Left renal cortex interstitium (tissue), 4 donors: ENCODE results near the gene ZNF609. TPM values are rescaled to one million over a fixed set of nuclear protein-coding genes. Genes with fewer than 3 reads are reported as not detected.

Experiments used
- DNase-seq, 4 donors: peaks; one replicate each; pipeline ENCODE4 v3.0.0-alpha.2; 2013; ENCODE audit warnings: low read depth in 4 of 4, low spot score in 2 of 4, missing footprints in 1 of 4
- polyA plus RNA-seq, 4 donors: library from polyadenylated mRNA; unstranded; fragments of 120-200 nt; gene quantifications; one replicate each; pipeline ENCODE4 v1.2.1, GENCODE V29; 2013; ENCODE audit not compliant: insufficient read length in 4 of 4

ZNF609 gene
- polyA plus RNA-seq, 4 donors: 32.4 to 40.9 (median 34.0) TPM

DNA sequence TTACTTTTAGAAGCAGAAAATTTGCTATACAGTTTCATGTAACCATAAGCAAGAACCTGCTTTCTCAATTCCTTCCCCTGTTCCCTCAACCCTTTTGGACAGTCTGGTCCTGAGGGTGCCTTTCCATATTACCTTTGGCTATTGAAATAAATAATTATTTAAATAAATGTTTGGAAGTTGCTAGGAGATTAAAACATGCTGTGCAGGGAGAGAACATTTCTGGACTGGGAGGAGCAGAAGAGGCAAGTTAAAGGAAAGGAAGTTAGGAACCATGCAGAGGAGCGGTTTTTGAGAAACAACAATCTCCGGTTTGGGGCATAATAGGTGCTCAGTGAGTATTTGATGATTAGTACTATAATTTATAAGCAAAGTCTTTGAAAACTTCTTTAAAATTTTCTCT lies 41.8 kb downstream of the ZNF609 start:
- DNase-seq: no peak

DNA sequence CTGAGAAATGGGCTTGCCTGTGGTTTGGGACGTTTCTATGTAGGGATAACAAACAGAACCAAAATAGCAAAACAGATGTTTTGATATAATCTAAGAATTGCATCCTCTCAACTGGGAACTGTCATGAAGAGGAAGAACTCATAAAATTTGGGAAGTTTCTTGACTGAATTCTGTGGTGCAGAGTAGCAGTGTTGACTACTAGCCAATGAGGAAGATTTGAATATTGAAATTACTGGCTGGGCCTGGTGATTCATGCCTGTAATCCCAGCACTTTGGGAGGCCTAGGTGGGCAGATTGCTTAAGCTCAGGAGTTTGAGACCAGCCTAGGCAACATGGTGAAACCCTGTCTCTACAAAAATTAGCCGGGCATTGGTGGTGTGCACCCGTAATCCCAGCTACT lies 42.2 kb downstream of the ZNF609 start:
- no peak for DNase-seq

DNA sequence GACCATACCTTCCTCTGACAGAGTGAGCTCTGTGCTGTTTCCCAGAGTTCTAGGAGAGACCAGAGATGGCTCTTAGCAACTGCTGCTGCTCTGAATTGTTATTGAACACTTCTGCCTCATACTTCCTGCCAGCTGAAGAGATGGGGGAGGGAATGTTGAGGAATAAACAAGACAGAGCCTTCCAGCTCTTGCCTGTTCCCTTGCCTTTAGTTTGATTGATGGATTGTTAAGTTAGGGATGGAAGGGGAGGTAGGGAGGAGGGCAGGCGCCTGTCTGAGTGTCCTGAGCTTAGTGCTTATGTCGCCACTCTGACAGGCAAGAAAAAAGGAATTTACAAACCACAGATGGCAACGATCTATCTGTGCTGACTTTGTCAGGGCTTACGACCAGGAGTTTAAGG lies 42.8 kb downstream of the ZNF609 start:
- DNase-seq: peak in 3 of 4 donors; percentile 5 to 34 (median 31)

DNA sequence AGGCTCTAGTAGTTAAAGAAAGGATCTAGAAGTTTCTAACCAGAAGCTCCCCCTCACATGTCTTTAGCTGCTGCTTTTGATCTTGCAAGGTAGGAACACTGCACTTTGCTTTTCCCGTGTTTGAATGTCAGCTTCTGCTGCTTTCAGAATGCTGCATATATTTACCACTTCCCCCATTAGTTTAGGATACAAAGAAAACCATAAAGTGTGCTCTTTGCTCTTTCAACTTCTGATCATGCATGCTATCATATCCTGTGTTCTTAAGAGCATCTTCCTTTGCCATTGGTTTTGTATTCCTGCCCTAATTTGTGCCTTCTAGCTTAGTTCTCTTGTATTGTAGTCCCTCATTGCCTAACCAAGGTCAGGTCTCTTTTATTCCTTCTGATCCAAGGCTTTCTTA lies 43.3 kb downstream of the ZNF609 start:
- peak in 1 of 4 donors; percentile 17 for DNase-seq

DNA sequence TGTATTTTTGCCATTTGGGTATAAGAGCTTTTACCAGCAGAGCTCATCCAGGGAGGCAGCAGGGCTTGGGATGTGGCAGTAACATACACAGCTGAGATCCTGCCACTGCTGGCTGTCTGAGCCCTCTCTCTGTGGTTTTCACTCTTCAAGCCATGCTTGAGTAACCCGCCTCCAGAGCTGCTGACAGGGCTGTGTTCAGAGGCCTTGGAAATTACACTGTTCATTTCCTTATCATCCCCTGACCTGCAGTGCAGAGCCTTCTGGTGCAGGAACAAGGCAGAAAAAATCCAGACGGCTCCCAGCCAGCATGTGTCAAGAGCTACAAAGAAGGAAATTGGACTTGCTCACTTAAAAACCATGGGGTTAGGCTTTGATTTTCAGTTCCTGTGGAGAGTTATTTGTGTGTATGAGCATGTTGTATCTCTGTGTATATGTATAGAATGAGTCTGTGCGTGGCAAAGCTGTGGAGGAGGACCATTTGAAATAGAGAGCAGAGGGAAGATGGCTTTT lies 47.0 kb downstream of the ZNF609 start:
- DNase-seq: peak; percentile 37 to 66 (median 52)

DNA sequence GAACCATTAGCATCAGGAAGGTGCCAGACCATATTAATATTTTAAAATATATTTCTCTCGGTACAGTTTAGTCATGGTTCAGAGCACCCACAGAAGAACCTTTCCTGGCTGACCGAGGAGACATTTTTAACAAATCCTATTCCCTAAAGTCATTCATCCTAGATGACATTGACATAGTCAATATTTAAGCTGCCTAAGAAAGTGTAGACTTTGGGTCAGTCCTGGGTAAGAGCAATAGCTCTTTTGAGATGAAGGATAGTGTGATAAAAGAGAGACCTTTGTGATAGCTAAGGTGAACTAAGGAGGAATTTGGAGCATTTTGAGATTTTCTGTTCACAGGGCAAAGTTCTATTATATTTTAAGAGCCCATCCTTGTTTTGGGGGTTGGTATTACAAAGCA lies 47.5 kb downstream of the ZNF609 start:
- no peak for DNase-seq

DNA sequence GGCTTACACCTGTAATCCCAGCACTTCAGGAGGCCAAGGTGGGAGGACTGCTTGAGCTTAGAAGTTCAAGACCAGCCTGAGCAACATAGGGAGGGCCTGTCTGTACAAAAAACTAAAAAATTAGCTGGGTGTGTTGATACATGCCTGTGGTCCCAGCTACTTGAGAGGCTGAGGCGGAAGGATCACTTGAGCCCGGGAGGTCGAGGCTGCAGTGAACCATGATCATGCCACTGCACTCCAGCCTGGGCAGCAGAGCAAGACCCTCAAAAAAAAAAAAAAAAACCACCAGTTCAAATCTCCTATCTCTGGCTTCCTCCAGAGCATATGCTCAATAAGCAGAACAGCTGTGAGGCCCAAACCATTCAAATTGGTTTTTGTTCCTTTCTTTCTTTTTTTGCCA lies 53.4 kb downstream of the ZNF609 start:
- DNase-seq: no peak

DNA sequence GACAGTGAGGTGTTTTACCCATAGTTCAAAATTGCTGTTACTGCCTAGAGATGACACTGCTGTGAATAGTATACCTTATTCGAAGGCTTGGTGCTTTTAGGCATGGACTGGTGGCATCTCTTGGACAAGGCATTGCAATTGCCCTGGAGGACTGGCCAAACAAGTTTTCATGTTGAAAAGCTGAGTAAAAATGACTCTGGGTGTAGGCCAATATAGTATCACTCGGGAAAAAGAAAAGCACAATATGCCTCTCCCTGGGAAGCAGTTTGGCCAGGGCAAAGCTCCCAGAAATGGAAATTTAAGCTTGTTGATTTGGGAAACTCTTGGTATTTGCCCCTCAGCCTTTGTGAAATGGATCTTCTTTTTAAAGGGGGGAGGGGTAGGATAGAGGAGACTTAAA lies 54.8 kb downstream of the ZNF609 start:
- DNase-seq: no peak

DNA sequence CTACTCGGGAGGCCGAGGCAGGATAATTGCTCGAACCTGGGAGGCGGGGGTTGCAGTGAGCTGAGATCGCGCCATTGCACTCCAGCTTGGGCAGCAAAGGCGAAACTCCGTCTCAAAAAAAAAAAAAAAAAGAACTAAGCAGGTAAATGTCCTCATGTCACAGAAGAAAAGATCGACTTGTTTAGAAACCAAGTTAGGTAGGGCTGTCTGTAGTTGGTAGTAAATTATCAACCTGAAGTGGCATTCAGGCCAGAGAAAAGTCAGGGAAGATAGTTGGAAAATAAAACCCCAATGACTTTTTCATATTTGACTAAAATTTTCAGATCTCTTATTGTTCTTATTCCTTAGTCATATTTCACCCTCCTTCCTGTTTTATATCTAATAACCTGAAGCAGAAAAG lies 55.4 kb downstream of the ZNF609 start:
- no peak for DNase-seq

DNA sequence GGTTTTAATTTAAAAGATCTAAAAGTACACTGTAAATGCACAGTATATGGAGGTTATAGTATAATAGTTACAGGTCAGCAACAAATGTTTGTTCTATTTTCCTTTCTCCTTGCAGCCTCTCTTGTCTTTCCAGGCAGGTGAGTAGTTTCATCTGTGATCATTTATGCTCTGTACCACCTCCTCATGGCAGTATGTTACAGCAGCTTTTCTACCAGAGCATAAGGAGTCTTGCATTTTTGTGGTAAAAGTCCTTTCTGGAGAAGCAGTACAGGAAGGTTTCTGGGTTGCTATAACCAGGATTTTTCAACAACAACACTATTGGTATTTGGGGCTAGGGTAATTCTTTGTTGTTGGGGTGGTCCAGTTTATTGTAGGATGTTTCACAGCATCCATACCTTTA lies 59.5 kb downstream of the ZNF609 start:
- no peak for DNase-seq

DNA sequence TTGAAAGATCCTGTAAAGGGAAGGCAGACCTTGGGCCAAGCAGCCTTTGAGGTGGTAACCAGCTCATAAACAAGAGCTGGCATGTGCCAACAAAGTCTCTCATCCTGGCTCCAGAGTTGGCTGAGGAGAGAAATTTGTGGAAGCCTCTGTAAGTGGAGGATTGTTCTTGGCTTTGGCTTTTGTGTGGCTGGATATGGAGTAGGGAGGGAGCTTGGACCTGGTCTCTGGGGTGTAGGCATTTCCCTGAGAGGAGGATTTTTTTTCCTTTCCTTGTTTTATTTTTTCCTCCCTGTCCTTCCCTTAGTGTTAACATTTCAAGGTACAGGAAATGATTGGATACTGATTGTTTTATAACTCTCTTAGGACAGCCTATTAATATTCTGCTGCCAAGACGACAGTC lies 60.8 kb downstream of the ZNF609 start:
- DNase-seq: no peak

DNA sequence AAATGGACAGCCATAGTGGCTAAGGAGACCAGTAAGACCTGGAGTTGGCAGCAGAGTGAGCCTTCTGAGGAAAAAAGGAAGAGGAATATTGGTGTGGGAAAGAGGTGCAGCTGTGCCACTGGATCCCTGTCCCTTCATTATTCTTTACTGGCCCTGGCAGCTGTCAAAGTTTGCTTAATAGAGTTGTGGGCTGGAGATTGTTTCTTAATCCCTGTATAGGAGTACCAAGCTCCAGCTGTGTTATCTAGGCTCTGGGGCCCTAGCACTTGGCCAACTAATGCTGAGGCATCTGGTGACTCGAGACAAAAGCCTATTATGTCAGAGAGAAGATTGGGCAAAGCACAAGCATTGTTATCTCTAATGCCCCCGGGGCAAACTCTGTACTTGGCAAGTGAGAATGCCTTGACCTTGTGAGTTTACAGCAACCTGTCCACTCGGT lies 61.4 kb downstream of the ZNF609 start:
- DNase-seq: no peak

DNA sequence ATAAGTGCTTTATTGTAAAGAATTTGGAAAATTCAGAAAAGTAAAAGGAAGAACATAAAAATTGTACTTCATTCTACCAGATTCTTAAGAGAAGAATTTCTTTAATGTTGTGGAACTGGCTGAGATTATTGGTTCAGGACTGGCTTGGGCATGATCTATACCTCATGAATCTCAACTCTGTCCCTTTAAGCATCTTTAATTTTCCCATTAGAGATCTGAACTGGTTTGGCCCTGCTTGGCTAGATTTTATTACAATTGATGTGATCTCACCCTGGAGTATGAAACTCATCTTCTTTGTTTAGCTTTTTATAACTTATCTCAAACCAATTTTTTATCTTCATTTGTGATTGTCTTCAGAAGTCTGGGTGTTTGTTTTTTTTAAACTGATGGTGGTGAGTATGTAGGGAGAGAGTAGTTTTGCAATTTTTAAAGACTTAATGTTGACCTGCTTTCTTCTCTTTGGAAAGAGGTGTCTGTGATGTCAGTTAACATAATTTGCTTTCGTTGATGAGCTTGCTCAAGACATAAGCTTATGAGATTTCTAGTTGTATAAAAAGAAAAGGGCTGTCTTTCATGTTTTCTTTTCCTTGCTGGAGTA lies 61.9 kb downstream of the ZNF609 start:
- no peak for DNase-seq

DNA sequence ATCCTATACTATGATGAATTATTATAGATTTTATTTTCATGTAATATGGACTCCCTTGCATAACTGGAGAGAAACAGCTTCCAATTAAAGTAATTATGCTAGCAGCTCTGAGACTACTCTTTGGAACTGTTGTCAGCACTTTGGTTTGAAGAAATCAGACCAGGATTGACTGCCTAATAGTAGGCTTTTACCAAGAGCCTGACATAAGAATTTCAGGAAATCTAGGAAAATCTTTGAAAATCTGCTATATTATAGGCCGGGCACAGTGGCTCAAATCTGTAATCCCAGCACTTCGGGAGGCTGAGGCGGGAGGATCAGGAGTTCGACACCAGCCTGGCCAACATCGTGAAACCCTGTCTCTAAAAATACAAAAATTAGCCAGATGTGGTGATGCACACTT lies 62.9 kb downstream of the ZNF609 start:
- DNase-seq: no peak

DNA sequence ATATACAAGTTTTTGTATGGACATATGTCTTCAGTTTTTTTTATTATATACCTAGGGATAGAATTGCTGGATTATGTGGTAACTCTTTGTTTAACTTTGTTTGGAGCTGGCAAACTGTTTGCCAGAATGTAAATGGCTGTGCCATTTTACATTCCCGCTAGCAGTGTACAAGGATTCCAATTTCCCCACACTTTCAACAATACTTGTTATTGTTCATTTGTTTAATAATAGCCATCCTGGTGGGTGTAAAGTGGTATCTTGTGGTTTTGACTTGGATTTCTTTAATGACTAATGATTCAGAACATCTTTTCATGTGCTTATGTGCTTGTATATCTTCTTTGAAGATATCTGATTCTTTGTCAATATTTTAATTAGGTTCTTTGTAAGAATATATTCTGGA lies 64.4 kb downstream of the ZNF609 start:
- DNase-seq: no peak

DNA sequence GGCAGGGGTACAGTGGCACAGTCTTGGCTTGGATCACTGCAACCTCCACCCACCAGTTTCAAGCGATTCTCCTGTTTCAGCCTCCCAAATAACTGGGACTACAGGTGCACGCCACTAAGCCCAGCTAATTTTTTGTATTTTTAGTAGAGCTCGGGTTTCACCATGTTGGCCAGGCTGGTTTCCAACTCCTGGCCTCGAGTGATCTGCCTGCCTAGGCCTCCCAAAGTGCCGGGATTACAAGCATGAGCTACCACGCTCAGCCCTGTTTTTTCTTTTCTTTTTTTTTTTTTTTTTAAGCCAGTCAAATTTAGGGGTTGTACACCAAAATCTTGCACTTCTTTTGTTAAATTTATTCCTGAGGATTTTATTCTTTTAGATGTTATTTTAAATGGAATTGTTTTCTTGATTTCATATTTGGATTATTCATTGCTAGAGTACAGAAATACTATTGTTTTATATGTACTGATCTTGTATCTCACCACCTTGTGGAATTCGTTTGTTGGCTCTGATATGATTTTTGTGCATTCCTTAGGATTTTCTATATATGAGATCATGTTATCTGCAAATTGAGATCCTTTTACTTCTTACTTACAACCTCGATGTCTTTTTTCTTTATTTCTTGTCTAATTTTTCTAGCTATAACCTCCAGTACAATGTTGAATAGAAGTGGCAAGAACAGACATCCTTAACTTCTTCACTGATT lies 65.6 kb downstream of the ZNF609 start:
- DNase-seq: no peak

DNA sequence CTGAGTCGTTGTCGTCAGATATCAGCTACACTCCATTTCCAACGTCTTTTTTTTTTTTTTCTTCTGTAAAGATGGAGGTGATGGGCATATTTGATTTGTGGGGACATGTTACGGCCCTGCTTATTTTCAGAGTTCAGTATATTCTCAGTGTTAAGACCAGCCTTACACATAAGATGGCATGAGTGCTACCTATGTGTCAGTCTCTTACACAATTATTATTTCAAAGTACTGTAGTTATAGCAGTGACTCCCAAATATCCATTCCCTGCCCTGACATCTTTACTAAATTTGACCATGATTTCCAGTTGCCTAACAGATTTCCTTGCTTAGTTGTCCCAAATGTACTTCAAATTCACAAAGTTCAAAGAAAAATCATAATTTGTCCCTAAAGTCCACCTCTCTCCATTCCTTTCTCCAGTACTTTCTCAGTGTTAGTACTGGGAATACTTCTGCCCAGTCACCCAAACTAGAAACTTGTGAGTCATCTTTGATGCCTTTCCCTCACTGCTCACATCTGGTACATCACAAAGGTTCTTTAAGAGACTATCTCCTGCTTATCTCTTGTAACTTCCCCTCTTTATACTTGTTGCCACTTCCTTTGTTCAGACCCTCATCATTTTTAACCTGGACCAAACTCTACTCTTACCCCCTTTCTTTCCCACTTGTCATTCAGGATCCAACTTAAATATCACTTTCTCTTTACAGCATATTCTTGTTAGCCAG lies 67.0 kb downstream of the ZNF609 start:
- no peak for DNase-seq

DNA sequence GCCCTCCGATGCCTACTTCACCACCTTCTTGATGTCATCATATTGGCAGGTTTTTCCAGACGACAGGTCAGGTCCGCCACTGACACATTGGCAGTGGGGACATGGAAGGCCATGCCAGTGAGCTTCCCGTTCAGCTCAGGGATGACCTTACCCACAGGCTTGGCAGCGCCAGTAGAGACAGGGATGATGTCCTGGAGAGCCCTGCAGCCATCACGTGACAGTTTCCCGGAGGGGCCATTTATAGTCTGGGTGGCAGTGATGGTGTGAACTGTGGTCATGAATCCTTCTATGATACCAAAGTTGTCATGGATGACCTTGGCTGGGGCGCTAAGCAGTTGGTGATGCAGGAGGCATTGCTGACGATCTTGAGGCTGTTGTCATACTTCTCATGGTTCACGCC lies 68.5 kb downstream of the ZNF609 start:
- no peak for DNase-seq

DNA sequence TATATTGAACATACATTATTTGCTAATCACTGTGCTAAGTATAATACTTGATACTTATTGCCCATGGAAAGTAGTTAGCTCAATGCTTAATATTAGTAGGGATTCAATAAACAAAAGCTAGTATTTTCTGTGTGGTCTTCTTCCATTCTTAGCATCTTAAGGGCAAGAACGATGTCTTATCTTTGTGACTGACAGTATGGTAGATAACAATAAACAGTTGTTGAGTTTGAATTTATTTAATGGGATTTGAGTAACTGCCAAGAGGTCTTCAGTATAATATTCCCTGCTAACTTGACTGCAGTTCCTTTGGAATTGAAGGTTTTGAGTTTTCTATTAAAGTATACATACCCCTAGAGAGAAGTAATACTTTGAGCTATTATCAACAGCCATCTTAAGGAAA lies 70.1 kb downstream of the ZNF609 start:
- DNase-seq: no peak

DNA sequence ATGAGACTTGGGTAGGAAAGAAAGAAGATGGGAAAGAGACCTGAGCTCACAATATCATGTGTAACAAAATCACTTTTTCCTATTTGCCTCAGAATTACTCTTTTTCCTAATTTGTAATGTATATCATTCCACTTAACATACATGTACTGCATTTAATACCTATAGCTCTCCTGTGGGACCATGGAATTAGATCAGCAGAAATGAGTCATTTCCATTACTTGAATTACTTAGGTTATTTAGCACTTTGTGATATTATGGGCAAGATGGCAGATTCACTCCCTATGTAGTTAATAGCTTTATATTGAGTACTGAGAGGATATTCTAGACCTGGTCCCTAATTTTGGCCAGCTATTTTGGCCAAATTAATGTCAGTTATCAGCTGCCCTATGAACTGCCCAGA lies 70.5 kb downstream of the ZNF609 start:
- DNase-seq: no peak

DNA sequence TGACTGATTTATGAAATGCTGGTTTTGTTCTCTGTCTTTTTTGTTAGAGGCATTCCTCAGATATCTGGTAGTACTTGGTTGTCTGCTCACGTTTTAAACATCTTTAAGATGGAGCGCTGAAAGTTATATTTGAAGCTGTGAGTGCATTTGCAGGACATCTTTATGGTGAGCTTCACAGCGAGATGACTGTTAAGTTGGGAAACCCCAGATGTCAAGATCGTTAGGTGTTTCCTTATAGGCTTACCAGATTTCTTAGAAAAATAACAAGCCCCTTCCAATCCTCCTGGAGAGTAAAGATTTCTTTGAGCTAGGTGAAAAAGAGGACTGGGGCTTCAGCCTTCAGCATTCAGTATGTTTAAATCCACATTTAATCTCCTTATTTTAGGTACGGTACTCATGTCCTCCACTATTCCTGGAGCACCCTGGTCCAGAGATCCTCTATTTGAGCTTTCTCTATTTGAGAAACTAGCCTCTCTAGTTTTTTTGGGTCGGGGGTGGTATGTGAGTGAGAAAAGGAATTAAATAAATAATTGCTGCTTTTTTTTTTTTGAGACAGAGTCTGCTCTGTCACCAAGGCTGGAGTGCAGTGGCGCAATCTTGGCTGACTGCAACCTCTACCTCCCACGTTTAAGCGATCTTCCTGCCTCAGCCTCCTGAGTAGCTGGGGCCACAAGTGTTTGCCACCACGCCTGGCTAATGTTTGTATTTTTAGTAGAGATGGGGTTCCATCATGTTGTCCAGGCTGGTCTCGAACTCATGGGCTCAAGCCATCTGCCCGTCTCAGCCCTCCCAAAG lies 72.3 kb downstream of the ZNF609 start:
- no peak for DNase-seq
